Kidney tubule cell (primary cell): ENCODE results near the gene VCPKMT.

ENCODE experiments used
- DNase-seq: peaks from one replicate; pipeline ENCODE4 v3.0.0-alpha.2; 2018; ENCODE audit warnings: low spot score

VCPKMT gene

DNA sequence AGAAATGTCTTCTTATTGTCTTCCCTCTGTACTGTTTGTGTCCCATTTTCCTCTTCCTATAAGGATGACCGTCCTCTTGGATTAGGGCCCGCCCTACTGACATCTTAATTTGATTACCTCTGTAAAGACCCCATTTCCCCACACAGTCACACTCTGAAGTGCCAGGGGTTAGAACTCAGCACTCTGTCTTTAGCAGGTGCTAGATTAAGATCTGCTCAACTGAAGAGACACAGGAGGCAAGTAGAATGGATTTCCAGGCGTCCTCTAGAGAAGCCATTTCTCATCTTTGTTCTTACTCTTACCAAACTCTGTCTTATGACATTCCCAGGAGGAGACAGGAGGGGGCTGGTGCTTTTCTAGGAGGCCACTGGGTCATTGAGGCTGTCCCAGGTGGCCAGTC is 50.8 kb downstream of the VCPKMT start:
- DNase-seq, result no peak

DNA sequence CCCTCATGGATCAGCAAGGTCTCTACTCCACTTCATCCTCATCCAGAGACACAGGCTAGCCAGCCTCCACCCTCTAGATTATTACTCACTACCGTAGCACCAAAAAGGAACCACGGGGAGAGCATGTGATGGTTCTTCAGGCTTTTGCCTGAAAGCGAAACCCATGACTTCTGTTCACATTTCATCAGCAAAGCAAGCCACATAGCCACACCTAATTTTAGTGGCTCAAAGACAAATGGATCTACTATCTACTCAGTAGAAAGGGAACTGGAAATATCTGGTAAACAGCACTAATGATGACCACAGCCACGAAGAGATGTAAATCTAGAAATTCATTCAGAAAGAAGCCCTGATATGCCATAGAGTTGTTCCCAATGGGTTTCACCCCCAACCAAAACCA is 51.4 kb downstream of the VCPKMT start:
- peak; percentile 17 for DNase-seq

DNA sequence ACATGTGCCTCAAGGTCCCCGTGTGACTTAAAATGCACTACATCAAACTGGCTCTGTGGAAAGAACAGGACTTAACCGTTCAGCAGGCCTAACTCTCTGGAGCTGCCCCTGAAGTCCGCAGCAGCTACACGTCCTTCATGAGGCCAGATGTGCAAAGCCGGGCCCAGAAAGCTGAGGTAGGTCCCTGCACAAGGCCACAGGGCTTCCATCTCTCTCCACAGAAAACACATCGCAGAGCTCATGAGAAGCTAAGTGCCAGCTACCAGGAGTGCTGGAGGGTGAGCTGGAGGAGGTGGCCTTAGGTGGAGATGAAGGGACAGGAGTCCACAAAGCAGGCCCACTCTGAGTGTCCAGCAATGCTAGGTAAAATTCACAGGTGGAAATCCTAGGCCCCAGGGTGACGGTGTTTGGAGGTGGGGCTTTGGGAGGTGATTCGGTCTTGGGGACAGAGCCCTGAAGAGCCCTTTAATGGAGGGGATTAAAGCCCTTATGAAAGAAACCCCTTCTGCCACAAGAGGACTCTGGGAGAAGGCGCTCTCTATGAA is 52.4 kb downstream of the VCPKMT start:
- no peak for DNase-seq

DNA sequence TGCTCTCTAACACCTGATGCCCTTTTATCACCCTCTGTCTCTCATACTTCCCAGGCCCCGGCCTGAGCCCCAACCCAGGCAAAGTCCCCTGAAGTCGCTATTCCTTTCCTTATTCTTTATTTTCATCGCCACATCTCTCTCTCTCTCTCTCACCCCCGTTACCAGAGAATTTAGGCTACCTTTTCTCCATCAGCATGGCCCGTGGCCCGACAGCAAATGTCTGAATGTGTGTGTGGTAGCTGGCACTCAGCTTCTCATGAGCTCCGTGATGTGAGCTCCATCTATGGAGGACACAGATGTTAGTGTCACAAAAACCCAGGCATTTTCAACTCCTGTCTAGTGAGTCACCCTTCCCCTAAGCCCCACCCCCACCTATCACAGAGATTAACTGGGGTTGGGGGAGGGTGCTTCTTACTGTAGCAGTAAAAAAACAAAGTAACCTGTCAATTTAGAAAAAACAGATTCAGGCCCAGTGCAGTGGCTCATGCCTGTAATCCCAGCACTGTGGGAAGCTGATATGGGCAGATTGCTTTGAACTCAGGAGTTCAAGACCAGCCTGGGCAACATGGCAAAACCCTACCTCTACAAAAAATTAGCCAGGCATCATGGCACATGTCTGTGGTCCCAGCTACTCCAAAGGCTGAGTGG is 53.8 kb downstream of the VCPKMT start:
- DNase-seq, result peak; percentile 79

DNA sequence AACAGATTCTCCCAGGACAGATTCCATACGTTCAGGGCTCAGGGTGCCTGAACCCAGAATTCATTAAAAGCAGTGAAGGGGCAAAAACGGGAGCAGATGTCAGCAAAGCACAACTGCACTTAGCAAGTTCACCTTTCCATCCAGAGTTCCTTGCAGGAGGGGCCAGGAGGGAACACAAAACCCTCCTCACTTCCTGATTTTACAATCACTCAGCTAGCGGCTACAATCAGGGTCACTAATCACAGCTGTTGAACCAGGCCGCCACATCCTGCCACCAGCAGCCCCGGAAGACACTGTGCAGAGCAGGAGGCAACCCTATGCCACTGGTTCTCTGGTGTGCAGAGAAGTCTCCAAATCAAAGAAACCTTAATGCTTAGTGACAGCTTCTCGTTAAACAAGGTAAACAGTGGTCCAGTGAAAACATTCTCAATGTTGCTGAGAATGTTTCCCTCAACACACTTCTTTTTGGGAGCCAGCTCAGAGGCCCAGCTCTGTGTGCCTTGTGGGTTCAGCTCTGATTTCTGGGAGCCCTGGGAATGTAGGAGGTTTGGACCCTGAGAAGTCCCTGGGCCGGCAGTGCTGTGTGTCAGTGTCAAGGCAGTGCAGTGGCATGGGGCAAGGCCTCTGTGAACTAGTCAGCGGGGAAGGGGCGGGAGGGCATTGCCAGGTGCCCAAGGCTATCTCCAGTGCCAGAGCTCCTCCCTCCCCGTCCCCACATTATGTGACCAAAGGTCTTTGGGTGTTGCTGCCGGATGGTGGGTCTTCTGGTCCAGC is 54.5 kb downstream of the VCPKMT start:
- peak; percentile 82 for DNase-seq

DNA sequence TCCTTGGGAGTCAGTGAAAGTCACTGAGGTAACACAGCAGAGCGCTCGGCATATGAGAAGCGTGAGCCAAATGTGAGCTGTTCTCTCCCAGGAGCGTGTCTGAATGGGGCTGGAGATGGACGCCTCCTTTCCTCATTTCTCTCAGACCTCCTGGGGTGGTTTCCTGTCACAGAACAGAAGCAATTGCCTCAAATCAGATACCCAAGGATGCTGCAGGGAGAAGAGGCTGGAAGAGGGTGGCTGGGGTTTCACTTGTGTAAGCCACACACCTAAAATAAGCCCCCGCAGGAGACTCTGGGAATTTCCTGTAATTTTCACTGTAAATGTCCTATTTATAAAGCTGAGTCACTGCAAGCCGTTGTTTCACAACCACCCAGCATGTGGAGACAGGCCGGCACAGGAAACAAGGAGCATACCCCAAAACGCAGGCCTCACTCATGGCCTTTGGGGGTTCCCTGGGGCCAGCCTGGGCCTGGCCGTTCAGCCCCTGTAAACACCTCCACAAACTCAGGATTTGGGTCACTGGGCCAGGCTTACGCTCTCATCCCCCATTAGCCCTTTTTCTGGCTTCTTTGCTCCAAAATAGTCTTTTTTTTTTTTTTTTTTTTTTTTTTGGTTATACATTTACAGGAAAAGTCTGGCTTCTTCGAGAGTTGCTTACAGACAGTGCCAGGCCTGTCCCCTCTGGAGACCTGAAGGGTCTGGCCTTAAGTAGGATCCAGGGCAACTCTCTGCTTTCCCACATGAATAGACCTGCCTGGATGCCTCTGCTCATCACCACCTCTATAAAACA is 55.3 kb downstream of the VCPKMT start:
- peak; percentile 92 for DNase-seq

DNA sequence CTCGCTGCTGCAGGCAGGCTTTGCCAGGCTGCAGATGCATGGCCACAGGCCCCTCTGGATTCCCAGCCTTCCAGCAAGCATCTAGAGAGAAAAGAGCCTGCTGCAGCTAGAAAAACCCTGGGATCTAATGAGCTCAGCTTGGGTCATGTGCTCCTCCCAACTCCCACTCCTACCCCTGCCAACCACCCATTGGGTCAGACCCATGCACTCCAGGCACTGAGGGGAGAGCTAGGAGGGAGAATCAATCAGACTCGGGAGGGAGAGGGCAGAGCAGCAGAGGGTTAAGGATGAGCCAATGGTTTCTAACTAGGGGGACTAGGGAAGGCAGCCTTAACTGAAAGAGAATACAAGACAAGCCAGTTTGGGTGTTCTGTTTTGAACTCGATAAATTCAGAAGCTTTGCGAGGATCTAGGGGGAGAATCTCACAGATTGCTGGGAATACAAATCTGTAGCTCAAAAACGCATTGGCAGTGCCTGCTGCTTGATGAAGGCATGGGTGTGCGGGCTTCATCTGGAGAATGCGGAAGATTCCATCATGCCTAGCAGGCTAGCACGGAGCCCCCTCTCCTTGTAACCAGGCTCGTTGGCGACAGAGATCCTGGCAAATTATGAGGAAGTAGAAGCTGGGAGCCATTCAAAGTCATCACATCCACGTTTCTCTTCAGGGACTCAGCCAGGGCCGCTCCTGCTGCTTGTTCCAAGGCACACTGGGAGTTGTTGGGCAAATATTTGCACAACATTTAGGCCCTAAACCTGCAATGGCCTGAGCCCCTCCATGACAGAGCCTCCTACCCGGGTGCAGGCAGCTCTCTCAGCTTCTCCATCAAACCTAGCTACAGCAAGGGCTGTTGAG is 56.4 kb downstream of the VCPKMT start:
- DNase-seq, result no peak
